A673 (cell line): ENCODE data around the gene SLC32A1. TPM values are rescaled to one million over a fixed set of nuclear protein-coding genes. Genes with fewer than 3 reads are reported as not detected.

ENCODE experiments used
- BruUV-seq: library from RNA; stranded (reverse); fragments of 400-500 nt; replicated peaks from 2 replicates; lab custom pipeline; 2021; lab: Mats Ljungman, UMichigan
- CTCF ChIA-PET: fragments of 300-600 bp; sonication (Branson Sonifier 250); formaldehyde crosslinking; loops from one replicate; lab custom pipeline; 2022; ENCODE audit warnings: antibody characterized with exemption; lab: Charles Lee
- POLR2A ChIA-PET: fragments of 300-600 bp; sonication (Branson Sonifier 250); formaldehyde crosslinking; loops from one replicate; lab custom pipeline; 2022; ENCODE audit warnings: antibody characterized with exemption; ENCODE audit not compliant: low non-redundant PET; lab: Charles Lee
- DNase-seq: peaks from one replicate; pipeline ENCODE4 v3.0.0-alpha.2; 2015; ENCODE audit warnings: low spot score
- H3K27ac ChIP-seq: fragments of 200-600 bp; sonication (generic); 2 replicates; pipeline ENCODE4 v1.5.1; 2016; ENCODE audit warnings: mixed run types, low read depth, mild to moderate bottlenecking, mixed read lengths, antibody characterized with exemption, low read length; ENCODE audit not compliant: poor library complexity, severe bottlenecking
- H3K27me3 ChIP-seq: fragments of 200-600 bp; sonication (generic); replicated peaks from 2 replicates; pipeline ENCODE4 v1.6.1; 2017; ENCODE audit warnings: mixed run types, low read depth, mild to moderate bottlenecking, mixed read lengths, antibody characterized with exemption, low read length; ENCODE audit not compliant: insufficient read depth, poor library complexity
- H3K36me3 ChIP-seq: fragments of 200-600 bp; sonication (generic); 2 replicates; pipeline ENCODE4 v1.6.1; 2016; ENCODE audit warnings: mixed run types, mild to moderate bottlenecking, mixed read lengths, antibody characterized with exemption, low read length; ENCODE audit not compliant: insufficient read depth, poor library complexity, severe bottlenecking
- H3K4me1 ChIP-seq: fragments of 200-600 bp; sonication (generic); 2 replicates; pipeline ENCODE4 v1.6.1; 2017; ENCODE audit warnings: mixed run types, mild to moderate bottlenecking, mixed read lengths, antibody characterized with exemption, low read length; ENCODE audit not compliant: insufficient read depth, poor library complexity, severe bottlenecking
- H3K4me3 ChIP-seq: fragments of 200-600 bp; sonication (generic); 2 replicates; pipeline ENCODE4 v1.5.1; 2016; ENCODE audit warnings: low read depth, mixed run types, mild to moderate bottlenecking, mixed read lengths, low read length; ENCODE audit not compliant: poor library complexity, severe bottlenecking
- H3K9me3 ChIP-seq: fragments of 200-600 bp; sonication (generic); 2 replicates; pipeline ENCODE4 v1.6.1; 2016; ENCODE audit warnings: mixed run types, low read depth, mild to moderate bottlenecking, mixed read lengths, antibody characterized with exemption, low read length; ENCODE audit not compliant: poor library complexity, severe bottlenecking
- EZH2 ChIP-seq: fragments of 200-600 bp; sonication (generic); IDR thresholded peaks from 2 replicates; pipeline ENCODE4 v1.6.1; 2017; ENCODE audit warnings: borderline replicate concordance, low read depth, mild to moderate bottlenecking, mixed read lengths, antibody characterized with exemption, low read length; ENCODE audit not compliant: poor library complexity, severe bottlenecking
- intact Hi-C: fragments of 100-400 bp; cut with micrococcal nuclease; formaldehyde crosslinking; loops from one replicate; pipeline ENCODE4 v1.10.0; 2022; ENCODE audit not compliant: unreplicated experiment
- total RNA-seq: library from RNA; stranded (reverse); gene quantifications from 2 replicates; pipeline ENCODE4 v1.2.3, GENCODE V29; 2021
- TF ChIP-seq, protein P1 (sequence below): fragments of 300-800, 200-600 bp; sonication (generic); conservative IDR thresholded peaks from 2 replicates; pipeline ENCODE4 v1.5.1; 2017; ENCODE audit warnings: low read depth, mild to moderate bottlenecking, antibody characterized with exemption, low read length, moderate library complexity, mixed read lengths

The SLC32A1 gene
- total RNA-seq, 1 experiment from 2014 or later, result not detected

DNA sequence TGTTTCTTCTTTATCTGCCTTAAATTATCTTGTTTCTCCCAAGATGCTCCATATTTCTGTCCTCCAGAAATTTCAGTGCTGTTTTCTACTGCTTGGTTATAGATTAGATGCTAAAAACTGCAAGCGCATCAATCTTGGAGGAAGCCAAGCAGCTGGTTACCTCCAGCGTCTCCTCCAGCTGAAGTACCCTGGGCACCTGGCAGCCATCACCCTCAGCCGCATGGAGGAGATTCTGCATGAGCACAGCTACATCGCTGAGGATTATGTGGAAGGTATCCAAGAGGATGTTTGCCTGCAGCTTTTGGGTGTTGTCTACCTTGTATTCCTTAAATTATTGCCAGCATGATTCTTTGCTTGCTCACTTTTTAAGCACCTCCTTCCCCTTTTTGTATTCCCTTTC, 27.7 kb downstream of the SLC32A1 start:
- no peak for DNase-seq
- peaks cover 20% of the 10 kb centered on the region for H3K36me3 ChIP-seq
- TF ChIP-seq, protein P1, sequence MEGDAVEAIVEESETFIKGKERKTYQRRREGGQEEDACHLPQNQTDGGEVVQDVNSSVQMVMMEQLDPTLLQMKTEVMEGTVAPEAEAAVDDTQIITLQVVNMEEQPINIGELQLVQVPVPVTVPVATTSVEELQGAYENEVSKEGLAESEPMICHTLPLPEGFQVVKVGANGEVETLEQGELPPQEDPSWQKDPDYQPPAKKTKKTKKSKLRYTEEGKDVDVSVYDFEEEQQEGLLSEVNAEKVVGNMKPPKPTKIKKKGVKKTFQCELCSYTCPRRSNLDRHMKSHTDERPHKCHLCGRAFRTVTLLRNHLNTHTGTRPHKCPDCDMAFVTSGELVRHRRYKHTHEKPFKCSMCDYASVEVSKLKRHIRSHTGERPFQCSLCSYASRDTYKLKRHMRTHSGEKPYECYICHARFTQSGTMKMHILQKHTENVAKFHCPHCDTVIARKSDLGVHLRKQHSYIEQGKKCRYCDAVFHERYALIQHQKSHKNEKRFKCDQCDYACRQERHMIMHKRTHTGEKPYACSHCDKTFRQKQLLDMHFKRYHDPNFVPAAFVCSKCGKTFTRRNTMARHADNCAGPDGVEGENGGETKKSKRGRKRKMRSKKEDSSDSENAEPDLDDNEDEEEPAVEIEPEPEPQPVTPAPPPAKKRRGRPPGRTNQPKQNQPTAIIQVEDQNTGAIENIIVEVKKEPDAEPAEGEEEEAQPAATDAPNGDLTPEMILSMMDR, result no peak
- TF ChIP-seq EZH2, result no peak
- H3K4me1 ChIP-seq, result peaks cover 6% of the 10 kb centered on the region
- intact Hi-C loops, result no loop called here
- ChIA-PET POLR2A (no interaction called here), CTCF (interaction anchor here (0.9 kb wide), 1 partner anchor 102 kb away, joined by 3 read pairs; no protein-coding TSS in a partner anchor)
- no peaks in the 10 kb centered on the region for H3K9me3 ChIP-seq
- no peak overlapping the region for H3K27ac ChIP-seq
- H3K27me3 ChIP-seq, result no peaks in the 10 kb centered on the region
- no peak overlapping the region for H3K4me3 ChIP-seq
- BruUV-seq, result no TSS peak

- BruUV-seq, result no TSS peak
- Histone ChIP-seq H3K4me1 (no peaks in the 10 kb centered on the region), H3K9me3 (no peaks in the 10 kb centered on the region), H3K4me3 (no peak overlapping the region), H3K27ac (no peak overlapping the region), H3K27me3 (no peaks in the 10 kb centered on the region), H3K36me3 (peaks cover 25% of the 10 kb centered on the region)
- intact Hi-C loops, result no loop called here
- ChIA-PET CTCF (no interaction called here), POLR2A (no interaction called here)
- no peak for DNase-seq
- no peak for TF ChIP-seq EZH2
- TF ChIP-seq, protein P1, result no peak
Observed at GRCh38 chr20:38754924-38755323, 30.6 kb downstream of the SLC32A1 start.

GRCh38 chr20:38755324-38755910, 31.1 kb downstream of the SLC32A1 start:
- POLR2A ChIA-PET, result no interaction called here
- no peak for DNase-seq
- no peaks in the 10 kb centered on the region for H3K27me3 ChIP-seq
- CTCF ChIA-PET, result no interaction called here
- no peaks in the 10 kb centered on the region for H3K9me3 ChIP-seq
- no peak overlapping the region for H3K4me3 ChIP-seq
- intact Hi-C loops, result no loop called here
- TF ChIP-seq EZH2, result no peak
- TF ChIP-seq, protein P1, result no peak
- peaks cover 25% of the 10 kb centered on the region for H3K36me3 ChIP-seq
- H3K27ac ChIP-seq, result no peak overlapping the region
- H3K4me1 ChIP-seq, result no peaks in the 10 kb centered on the region
- BruUV-seq, result no TSS peak
